SK-N-SH treated with all-trans-retinoic acid at 6 μM for 48 hours (cell line): Measurements from ENCODE around the gene PARD3B.

Experiments used
- ATAC-seq: fragments of 200-7000 bp; cut with Tn5 transposase; 3 replicates; pipeline ENCODE4 v1.9.1; 2020; ENCODE audit warnings: mild to moderate bottlenecking, moderate library complexity
- ARNTL ChIP-seq: fragments of 450-650 bp; formaldehyde crosslinking; IDR thresholded peaks from 2 replicates; pipeline ENCODE4 v1.5.0; 2020; ENCODE audit warnings: low read depth, mild to moderate bottlenecking, moderate library complexity, borderline replicate concordance
- BACH2 ChIP-seq: fragments of 250-450 bp; sonication (Bioruptor Pico); IDR thresholded peaks from 2 replicates; pipeline ENCODE4 v1.9.0; 2021; ENCODE audit warnings: mild to moderate bottlenecking, borderline replicate concordance
- CSDC2 ChIP-seq: fragments of 250-450 bp; sonication (Bioruptor Pico); IDR thresholded peaks from 2 replicates; pipeline ENCODE4 v1.5.0; 2020; ENCODE audit warnings: mild to moderate bottlenecking, moderate library complexity
- ESRRG ChIP-seq: fragments of 250-450 bp; sonication (Bioruptor Pico); IDR thresholded peaks from 2 replicates; pipeline ENCODE4 v1.6.1; 2021; ENCODE audit warnings: mild to moderate bottlenecking
- OSR1 ChIP-seq: fragments of 250-450 bp; sonication (Bioruptor Pico); IDR thresholded peaks from 2 replicates; pipeline ENCODE4 v1.8.0; 2022; ENCODE audit warnings: moderate library complexity, mild to moderate bottlenecking, inconsistent platforms
- POU6F1 ChIP-seq: fragments of 250-450 bp; sonication (Bioruptor Pico); IDR thresholded peaks from 2 replicates; pipeline ENCODE4 v1.8.0; 2021; ENCODE audit warnings: low read depth, mild to moderate bottlenecking, moderate library complexity, borderline replicate concordance
- PPARA ChIP-seq: fragments of 250-450 bp; sonication (Bioruptor Pico); IDR thresholded peaks from 2 replicates; pipeline ENCODE4 v1.5.0; 2020; ENCODE audit warnings: mild to moderate bottlenecking, borderline replicate concordance
- RARB ChIP-seq: fragments of 250-450 bp; sonication (Bioruptor Pico); IDR thresholded peaks from 2 replicates; pipeline ENCODE4 v1.8.0; 2021; ENCODE audit warnings: mild to moderate bottlenecking, moderate library complexity
- SNAI2 ChIP-seq: fragments of 250-450 bp; sonication (Bioruptor Pico); IDR thresholded peaks from 2 replicates; pipeline ENCODE4 v1.5.0; 2020; ENCODE audit warnings: mild to moderate bottlenecking, moderate library complexity
- TCF4 ChIP-seq: fragments of 250-450 bp; sonication (Bioruptor Pico); IDR thresholded peaks from 2 replicates; pipeline ENCODE4 v1.8.0; 2021; ENCODE audit warnings: mild to moderate bottlenecking, moderate library complexity, borderline replicate concordance
- TOX ChIP-seq: fragments of 250-450 bp; sonication (Bioruptor Pico); IDR thresholded peaks from 2 replicates; pipeline ENCODE4 v1.8.0; 2021; ENCODE audit warnings: mild to moderate bottlenecking, moderate library complexity, borderline replicate concordance
- ZC3H10 ChIP-seq: fragments of 250-450 bp; sonication (Bioruptor Pico); IDR thresholded peaks from 2 replicates; pipeline ENCODE4 v1.5.1; 2021; ENCODE audit warnings: mild to moderate bottlenecking, moderate library complexity
- ZFP3 ChIP-seq: fragments of 250-450 bp; sonication (Bioruptor Pico); IDR thresholded peaks from 2 replicates; pipeline ENCODE4 v1.5.0; 2020; ENCODE audit warnings: mild to moderate bottlenecking, moderate library complexity
- ZFP30 ChIP-seq: fragments of 450-650 bp; formaldehyde crosslinking; IDR thresholded peaks from 2 replicates; pipeline ENCODE4 v1.5.0; 2022; ENCODE audit warnings: mild to moderate bottlenecking, moderate library complexity
- ZNF70 ChIP-seq: fragments of 450-650 bp; formaldehyde crosslinking; IDR thresholded peaks from 2 replicates; pipeline ENCODE4 v1.5.0; 2020; ENCODE audit warnings: mild to moderate bottlenecking, moderate library complexity
- ZNF8 ChIP-seq: fragments of 450-650 bp; formaldehyde crosslinking; IDR thresholded peaks from 2 replicates; pipeline ENCODE4 v1.5.0; 2020; ENCODE audit warnings: mild to moderate bottlenecking, moderate library complexity
- TF ChIP-seq, protein P1 (sequence below): fragments of 250-450 bp; sonication (Bioruptor Pico); IDR thresholded peaks from 2 replicates; pipeline ENCODE4 v1.5.1; 2021; ENCODE audit warnings: mild to moderate bottlenecking, moderate library complexity
- TF ChIP-seq, protein P2 (sequence below): fragments of 250-450 bp; sonication (Bioruptor Pico); IDR thresholded peaks from 2 replicates; pipeline ENCODE4 v1.5.0; 2020; ENCODE audit warnings: mild to moderate bottlenecking, moderate library complexity
- TF ChIP-seq, protein P3 (sequence below): fragments of 250-450 bp; sonication (Bioruptor Pico); IDR thresholded peaks from 2 replicates; pipeline ENCODE4 v1.5.1; 2020; ENCODE audit warnings: low read depth, mild to moderate bottlenecking, moderate library complexity

The PARD3B gene

DNA sequence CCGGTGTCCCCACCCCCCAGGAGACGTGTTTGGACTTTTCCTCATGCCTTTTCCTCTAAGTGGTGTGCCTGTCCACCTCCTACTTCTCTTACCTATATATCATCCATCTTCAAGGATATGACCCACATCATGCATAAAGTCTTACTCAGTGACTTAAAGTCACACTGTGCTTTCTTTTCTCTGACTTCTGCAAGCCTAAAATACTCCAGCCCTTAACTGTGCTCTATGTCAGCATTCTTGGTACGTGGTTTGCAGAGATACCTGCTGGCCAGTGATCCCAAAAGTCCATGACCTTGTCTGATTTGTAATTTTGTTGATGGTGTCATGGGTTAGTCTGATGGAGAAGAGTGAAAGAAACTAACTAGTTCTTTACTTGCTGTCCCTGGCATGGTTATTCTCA, 743.4 kb downstream of the PARD3B start:
- ATAC-seq: no peak
- TF ChIP-seq OSR1 (CRISPR knock-in tag) (no peak), SNAI2 (no peak), ARNTL (CRISPR knock-in tag) (no peak), TCF4 (no peak)

- ATAC-seq: no peak
- no peak for TF ChIP-seq BACH2 (CRISPR knock-in tag)
These were observed 745.0 kb downstream of the PARD3B start for GRCh38 chr2:205290299-205290698.

DNA sequence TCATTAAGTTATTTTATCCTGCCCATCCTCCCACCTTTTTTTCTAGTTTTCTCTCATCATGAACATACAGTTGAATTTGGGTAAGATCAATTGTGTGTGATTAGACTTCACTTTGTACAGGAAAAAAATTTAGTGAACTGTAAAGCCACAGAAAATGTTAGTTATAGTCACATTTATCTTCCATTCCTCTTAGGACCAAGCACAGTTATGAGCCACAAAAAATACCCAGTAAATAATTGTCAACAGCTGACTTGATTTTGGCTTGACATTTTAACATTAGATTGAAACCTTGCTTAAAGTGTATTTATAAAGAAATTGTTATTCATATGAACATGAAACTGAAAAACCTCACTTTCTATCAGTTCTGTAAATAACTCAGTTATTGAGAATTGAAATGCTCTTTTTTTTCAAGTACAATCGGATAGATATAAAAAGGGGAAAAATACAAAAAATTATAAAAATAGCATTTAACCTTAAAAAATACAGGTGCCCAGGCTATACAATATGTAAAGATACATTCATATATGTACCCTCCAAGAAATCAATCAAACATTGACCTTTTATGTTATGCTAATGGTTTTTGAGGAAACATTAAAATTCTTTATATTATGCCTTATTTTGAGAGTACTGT, 747.5 kb downstream of the PARD3B start:
- no peak for ATAC-seq
- no peak for TF ChIP-seq ESRRG (CRISPR knock-in tag)
- no peak for TF ChIP-seq ZNF8 (CRISPR knock-in tag)
- no peak for TF ChIP-seq SNAI2
- TF ChIP-seq CSDC2 (CRISPR knock-in tag): no peak
- TF ChIP-seq BACH2 (CRISPR knock-in tag): no peak
- TF ChIP-seq ZC3H10: no peak
- TF ChIP-seq, protein P1, sequence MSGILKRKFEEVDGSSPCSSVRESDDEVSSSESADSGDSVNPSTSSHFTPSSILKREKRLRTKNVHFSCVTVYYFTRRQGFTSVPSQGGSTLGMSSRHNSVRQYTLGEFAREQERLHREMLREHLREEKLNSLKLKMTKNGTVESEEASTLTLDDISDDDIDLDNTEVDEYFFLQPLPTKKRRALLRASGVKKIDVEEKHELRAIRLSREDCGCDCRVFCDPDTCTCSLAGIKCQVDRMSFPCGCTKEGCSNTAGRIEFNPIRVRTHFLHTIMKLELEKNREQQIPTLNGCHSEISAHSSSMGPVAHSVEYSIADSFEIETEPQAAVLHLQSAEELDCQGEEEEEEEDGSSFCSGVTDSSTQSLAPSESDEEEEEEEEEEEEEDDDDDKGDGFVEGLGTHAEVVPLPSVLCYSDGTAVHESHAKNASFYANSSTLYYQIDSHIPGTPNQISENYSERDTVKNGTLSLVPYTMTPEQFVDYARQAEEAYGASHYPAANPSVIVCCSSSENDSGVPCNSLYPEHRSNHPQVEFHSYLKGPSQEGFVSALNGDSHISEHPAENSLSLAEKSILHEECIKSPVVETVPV (CRISPR knock-in tag): no peak
- no peak for TF ChIP-seq ARNTL (CRISPR knock-in tag)
- TF ChIP-seq ZFP30 (CRISPR knock-in tag): no peak
- TF ChIP-seq TOX (CRISPR knock-in tag): no peak

DNA sequence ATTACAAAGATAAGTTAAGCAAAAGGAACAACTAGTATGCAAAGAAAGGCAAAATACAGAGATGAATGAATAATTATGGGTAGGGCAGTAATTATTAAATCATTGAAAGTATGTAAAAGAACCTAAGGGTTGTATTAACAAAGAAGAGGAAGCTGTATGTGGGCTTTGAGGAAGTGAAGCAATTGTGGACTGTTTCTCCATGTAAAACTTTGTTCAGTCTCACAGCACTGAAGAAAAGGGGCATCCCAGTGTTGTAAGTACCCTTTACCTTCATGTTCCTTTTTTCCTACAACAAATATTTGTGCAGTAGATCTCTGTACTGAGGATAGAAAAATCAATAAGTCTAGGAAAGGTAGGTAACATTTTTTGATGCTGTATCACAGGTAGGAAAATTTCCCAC, 748.3 kb downstream of the PARD3B start:
- TF ChIP-seq PPARA (no peak), ARNTL (CRISPR knock-in tag) (no peak), ESRRG (CRISPR knock-in tag) (no peak), ZC3H10 (no peak), TCF4 (no peak), OSR1 (CRISPR knock-in tag) (no peak)
- TF ChIP-seq, protein P1 (CRISPR knock-in tag): no peak
- TF ChIP-seq, protein P2, sequence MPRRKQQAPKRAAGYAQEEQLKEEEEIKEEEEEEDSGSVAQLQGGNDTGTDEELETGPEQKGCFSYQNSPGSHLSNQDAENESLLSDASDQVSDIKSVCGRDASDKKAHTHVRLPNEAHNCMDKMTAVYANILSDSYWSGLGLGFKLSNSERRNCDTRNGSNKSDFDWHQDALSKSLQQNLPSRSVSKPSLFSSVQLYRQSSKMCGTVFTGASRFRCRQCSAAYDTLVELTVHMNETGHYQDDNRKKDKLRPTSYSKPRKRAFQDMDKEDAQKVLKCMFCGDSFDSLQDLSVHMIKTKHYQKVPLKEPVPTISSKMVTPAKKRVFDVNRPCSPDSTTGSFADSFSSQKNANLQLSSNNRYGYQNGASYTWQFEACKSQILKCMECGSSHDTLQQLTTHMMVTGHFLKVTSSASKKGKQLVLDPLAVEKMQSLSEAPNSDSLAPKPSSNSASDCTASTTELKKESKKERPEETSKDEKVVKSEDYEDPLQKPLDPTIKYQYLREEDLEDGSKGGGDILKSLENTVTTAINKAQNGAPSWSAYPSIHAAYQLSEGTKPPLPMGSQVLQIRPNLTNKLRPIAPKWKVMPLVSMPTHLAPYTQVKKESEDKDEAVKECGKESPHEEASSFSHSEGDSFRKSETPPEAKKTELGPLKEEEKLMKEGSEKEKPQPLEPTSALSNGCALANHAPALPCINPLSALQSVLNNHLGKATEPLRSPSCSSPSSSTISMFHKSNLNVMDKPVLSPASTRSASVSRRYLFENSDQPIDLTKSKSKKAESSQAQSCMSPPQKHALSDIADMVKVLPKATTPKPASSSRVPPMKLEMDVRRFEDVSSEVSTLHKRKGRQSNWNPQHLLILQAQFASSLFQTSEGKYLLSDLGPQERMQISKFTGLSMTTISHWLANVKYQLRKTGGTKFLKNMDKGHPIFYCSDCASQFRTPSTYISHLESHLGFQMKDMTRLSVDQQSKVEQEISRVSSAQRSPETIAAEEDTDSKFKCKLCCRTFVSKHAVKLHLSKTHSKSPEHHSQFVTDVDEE (CRISPR knock-in tag): no peak
- no peak for ATAC-seq

DNA sequence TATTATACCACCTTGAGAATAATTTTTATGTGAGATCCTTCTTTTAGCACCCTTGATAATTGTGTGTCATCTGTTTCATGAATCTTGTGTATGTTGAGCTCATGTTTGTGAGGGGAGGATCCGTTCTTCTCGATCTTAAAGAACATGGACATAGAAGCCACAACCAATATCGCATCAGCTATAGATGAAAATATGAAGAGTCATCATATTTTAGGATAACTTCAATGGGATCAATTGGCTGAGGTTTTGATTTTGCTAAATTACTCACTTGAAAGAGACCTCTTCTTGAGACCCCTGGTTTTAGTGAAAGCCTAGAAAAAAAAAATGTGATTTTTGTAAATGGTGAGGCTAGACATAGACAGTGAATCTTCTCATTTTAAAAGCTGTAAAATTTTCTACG, 751.7 kb downstream of the PARD3B start:
- ATAC-seq: no peak

More for the DNA sequence above, 751.7 kb downstream of the PARD3B start:
- no peak for TF ChIP-seq TCF4
- no peak for TF ChIP-seq TOX (CRISPR knock-in tag)
- no peak for TF ChIP-seq ZNF70 (CRISPR knock-in tag)
- TF ChIP-seq POU6F1 (CRISPR knock-in tag): no peak
- no peak for TF ChIP-seq BACH2 (CRISPR knock-in tag)
- TF ChIP-seq ZFP30 (CRISPR knock-in tag): no peak
- no peak for TF ChIP-seq PPARA
- TF ChIP-seq, protein P3, sequence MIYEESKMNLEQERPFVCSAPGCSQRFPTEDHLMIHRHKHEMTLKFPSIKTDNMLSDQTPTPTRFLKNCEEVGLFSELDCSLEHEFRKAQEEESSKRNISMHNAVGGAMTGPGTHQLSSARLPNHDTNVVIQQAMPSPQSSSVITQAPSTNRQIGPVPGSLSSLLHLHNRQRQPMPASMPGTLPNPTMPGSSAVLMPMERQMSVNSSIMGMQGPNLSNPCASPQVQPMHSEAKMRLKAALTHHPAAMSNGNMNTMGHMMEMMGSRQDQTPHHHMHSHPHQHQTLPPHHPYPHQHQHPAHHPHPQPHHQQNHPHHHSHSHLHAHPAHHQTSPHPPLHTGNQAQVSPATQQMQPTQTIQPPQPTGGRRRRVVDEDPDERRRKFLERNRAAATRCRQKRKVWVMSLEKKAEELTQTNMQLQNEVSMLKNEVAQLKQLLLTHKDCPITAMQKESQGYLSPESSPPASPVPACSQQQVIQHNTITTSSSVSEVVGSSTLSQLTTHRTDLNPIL (CRISPR knock-in tag): no peak
- TF ChIP-seq ZNF8 (CRISPR knock-in tag): no peak
- no peak for TF ChIP-seq ARNTL (CRISPR knock-in tag)
- TF ChIP-seq ESRRG (CRISPR knock-in tag): no peak
- no peak for TF ChIP-seq ZFP3 (CRISPR knock-in tag)
- no peak for TF ChIP-seq ZC3H10
- no peak for TF ChIP-seq RARB (CRISPR knock-in tag)
